ENCODE data around the gene BEAN1. TPM values are rescaled to one million over a fixed set of nuclear protein-coding genes. Genes with fewer than 3 reads are reported as not detected.

The BEAN1 gene
- total and polyA plus RNA-seq, 9 of the 15 experiments (the other 6 are each of a cell fraction or from before 2014, with no cell fraction given): not detected

DNA sequence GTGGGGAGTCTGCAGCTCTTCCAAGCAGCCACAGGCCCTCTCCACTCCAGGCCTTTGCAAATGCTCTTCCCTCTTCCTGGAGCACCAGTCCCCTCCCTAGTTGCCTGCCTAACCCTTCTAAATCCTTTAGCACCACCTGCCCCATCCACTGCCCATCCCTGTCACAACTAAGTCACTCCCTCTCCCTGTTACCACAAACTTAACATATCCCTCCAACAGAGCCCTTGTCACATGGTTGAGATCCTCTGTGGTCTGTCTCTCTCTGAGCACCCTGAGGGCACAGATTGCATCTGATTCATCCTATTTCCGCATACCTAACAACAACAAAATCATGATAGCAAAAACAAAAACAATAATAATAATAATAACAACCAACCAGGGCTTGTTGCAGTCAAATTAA lies 11.0 kb upstream of the BEAN1 start:
- POLR2A ChIA-PET: interaction anchor here (0.6 kb wide), 1 partner anchor 324 kb away, joined by 3 read pairs; no protein-coding TSS in a partner anchor
- no peaks in the 10 kb centered on the region for H3K79me2 ChIP-seq (ENCODE audit: control insufficient read depth, insufficient read depth, low read length)
- H3K27ac ChIP-seq (ENCODE audit: extremely low read depth, low read depth, low read length): no peak overlapping the region
- ATAC-seq: no peak
- H3K4me3 ChIP-seq: no peak overlapping the region
- 0% methylated on average over 1 of the region's 1 CpG for WGBS (ENCODE audit: insufficient coverage, low coverage, missing lambda C conversion rate)
- no peak for DNase-seq (ENCODE audit: extremely low read depth in 1 of 4, low spot score in 3 of 4)
- in situ Hi-C loops (cut with MboI) (no loop called here), intact Hi-C loops (cut with micrococcal nuclease) (no loop called here)
- H3K4me1 ChIP-seq (replicated peaks in 1 of 2; ENCODE audit: control insufficient read depth in 2 of 2, insufficient read depth in 2 of 2, low read length in 2 of 2): no peaks in the 10 kb centered on the region
- H3K9ac ChIP-seq (ENCODE audit: insufficient read depth in 1 of 2, low read depth in 2 of 2, low read length in 2 of 2): no peak overlapping the region
- no TSS peak for BruUV-seq (replicated peaks)
- H3K4me2 ChIP-seq (ENCODE audit: insufficient read depth, low read length): no peak overlapping the region
- TF ChIP-seq HNRNPH1 (optimal IDR thresholded peaks at IDR 0.05; ENCODE audit: low read depth, low read length) (no peak), SNIP1 (IDR thresholded peaks at IDR 0.05; ENCODE audit: low read depth) (no peak), TGIF2 (CRISPR knock-in tag; IDR thresholded peaks at IDR 0.05) (no peak), CUX1 (CRISPR knock-in tag; IDR thresholded peaks at IDR 0.05) (no peak), THRB (CRISPR knock-in tag; conservative IDR thresholded peaks at IDR 0.05) (no peak), OTX1 (CRISPR knock-in tag; IDR thresholded peaks at IDR 0.05) (no peak), CHD2 (IDR thresholded peaks at IDR 0.05; ENCODE audit: low read depth, low read length) (no peak), RBM25 (IDR thresholded peaks at IDR 0.05; ENCODE audit: low read depth, low read length, severe bottlenecking) (no peak), ZNF224 (CRISPR knock-in tag; IDR thresholded peaks at IDR 0.05) (no peak), ZNF316 (IDR thresholded peaks at IDR 0.05) (no peak), BHLHE40 (IDR thresholded peaks at IDR 0.05; ENCODE audit: low read length) (no peak), ZNF175 (CRISPR knock-in tag; IDR thresholded peaks at IDR 0.05; ENCODE audit: low read depth) (no peak), ZNF584 (CRISPR knock-in tag; IDR thresholded peaks at IDR 0.05; ENCODE audit: low read depth) (no peak), CREM (IDR thresholded peaks at IDR 0.05; ENCODE audit: low read depth) (no peak)
- CTCF ChIA-PET (ENCODE audit: low intra/inter-chr PET ratio): no interaction called here
- no peaks in the 10 kb centered on the region for H4K20me1 ChIP-seq (replicated peaks; ENCODE audit: control insufficient read depth, insufficient read depth, low read length)
- peaks cover 0 to 20% of the 10 kb centered on the region in 2 experiments; a peak in 3 of 5 replicates for H3K27me3 ChIP-seq (ENCODE audit: control insufficient read depth in 2 of 2, insufficient read depth in 2 of 2, low read length in 2 of 2)
- H2AFZ ChIP-seq (ENCODE audit: low read depth, low read length): no peak overlapping the region
- no peaks in the 10 kb centered on the region for H3K36me3 ChIP-seq (ENCODE audit: control insufficient read depth, insufficient read depth, low read length)
- no peaks in the 10 kb centered on the region for H3K9me3 ChIP-seq (replicated peaks; ENCODE audit: control insufficient read depth, insufficient read depth, low read depth, low read length)
- H3K9me1 ChIP-seq (ENCODE audit: control insufficient read depth, insufficient read depth, low read length): no peaks in the 10 kb centered on the region
- no peak for FAIRE-seq

Data from K562 (cell line).